GM13976 (cell line): Measurements from ENCODE around the gene ZNF750.

ENCODE experiments used
- DNase-seq: peaks from one replicate; pipeline ENCODE4 v3.0.0; 2012; ENCODE audit warnings: low spot score
- in situ Hi-C: fragments of 300-500 bp; cut with MboI; formaldehyde crosslinking; loops from one replicate; pipeline ENCODE4 v1.12.0; 2022; ENCODE audit warnings: low sequenced_read_pairs, mixed read lengths, inconsistent platforms; ENCODE audit not compliant: unreplicated experiment
- TF ChIP-seq, protein P1 (sequence below): IDR thresholded peaks from 2 replicates; pipeline ENCODE4 v1.5.1; 2012; ENCODE audit warnings: borderline replicate concordance, mild to moderate bottlenecking; ENCODE audit not compliant: insufficient read depth; ENCODE audit errors: extremely low read depth, missing control alignments, control extremely low read depth

ZNF750 gene

DNA sequence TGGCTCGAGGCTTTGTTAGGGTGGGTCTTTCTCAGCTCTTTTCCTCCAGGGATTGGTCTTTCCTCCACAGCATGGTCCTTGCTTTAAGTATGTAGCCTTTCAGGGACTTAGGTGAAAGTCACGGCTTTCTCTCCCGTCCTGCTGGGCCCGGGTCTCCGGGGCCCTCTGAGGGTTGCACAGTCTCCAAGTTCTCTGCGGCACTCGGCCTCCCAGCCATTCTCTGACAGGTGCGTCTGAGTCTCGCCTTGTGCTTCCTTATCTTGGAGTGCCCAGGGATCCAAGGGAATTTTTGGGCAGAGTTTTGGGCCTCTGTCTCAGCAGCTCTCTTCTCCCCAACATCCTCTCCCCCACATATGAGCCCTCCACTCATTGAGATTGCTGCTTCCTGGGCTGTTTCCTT is 36.6 kb downstream of the ZNF750 start:
- in situ Hi-C loops = no loop called here
- no peak for DNase-seq
- TF ChIP-seq, protein P1, sequence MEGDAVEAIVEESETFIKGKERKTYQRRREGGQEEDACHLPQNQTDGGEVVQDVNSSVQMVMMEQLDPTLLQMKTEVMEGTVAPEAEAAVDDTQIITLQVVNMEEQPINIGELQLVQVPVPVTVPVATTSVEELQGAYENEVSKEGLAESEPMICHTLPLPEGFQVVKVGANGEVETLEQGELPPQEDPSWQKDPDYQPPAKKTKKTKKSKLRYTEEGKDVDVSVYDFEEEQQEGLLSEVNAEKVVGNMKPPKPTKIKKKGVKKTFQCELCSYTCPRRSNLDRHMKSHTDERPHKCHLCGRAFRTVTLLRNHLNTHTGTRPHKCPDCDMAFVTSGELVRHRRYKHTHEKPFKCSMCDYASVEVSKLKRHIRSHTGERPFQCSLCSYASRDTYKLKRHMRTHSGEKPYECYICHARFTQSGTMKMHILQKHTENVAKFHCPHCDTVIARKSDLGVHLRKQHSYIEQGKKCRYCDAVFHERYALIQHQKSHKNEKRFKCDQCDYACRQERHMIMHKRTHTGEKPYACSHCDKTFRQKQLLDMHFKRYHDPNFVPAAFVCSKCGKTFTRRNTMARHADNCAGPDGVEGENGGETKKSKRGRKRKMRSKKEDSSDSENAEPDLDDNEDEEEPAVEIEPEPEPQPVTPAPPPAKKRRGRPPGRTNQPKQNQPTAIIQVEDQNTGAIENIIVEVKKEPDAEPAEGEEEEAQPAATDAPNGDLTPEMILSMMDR = no peak

DNA sequence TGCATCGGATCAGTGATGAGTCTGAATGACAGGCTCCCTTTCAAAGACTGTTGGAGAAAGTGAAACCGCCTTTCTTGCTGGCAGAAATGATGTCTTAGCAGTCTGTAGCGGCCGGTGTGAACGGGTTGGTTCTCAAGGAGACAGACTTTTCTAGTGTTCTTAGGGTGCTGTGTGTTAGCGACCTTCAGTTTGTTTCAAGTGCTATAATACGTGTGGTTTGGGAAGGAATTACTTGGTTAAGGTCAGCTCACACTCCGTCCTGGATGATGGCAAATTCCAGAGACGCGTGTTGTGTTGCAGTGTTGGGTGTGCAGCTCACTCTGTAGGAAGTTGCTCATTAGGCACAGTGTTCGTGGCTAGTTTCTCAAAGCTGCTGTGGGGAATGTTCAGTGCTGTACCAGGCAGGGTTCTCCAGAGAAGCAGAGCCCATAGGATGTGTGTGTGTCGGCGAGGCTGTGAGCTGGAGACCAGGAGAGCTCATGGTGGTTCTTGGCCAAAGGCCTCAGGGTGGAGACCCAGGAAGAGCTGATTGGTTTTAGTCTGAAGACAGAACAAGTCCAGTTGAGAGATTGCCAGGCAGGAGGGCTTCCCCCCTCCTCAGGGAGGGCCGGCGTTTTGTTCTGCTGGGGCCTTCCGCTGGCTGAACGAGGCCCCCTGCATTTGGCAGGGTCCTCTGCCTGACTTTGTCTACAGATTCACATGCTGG is 37.6 kb downstream of the ZNF750 start:
- TF ChIP-seq, protein P1 = no peak
- DNase-seq = no peak
- in situ Hi-C loops = no loop called here

DNA sequence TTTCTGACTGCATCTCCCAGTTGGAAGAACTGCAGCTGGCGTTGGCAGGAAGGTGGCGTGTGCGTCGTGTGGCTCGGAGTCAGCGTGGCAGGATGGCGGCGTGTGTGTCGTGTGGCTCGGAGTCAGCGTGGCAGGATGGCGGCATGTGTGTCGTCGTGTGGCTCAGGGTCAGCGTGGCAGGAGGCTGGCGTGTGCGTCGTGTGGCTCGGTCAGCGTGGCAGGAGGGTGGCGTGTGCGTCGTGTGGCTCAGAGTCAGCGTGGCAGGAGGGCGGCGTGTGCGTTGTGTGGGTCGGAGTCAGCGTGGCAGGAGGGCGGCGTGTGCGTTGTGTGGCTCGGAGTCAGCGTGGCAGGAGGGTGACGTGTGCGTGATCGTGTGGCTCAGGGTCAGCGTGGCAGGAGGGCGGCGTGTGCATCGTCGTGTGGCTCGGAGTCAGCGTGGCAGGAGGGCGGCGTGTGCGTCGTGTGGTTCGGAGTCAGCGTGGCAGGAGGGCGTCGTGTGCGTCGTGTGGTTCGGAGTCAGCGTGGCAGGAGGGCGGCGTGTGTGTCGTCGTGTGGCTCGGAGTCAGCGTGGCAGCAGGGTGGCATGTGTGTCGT is 38.3 kb downstream of the ZNF750 start:
- TF ChIP-seq, protein P1 = no peak
- in situ Hi-C loops = no loop called here
- DNase-seq = no peak

DNA sequence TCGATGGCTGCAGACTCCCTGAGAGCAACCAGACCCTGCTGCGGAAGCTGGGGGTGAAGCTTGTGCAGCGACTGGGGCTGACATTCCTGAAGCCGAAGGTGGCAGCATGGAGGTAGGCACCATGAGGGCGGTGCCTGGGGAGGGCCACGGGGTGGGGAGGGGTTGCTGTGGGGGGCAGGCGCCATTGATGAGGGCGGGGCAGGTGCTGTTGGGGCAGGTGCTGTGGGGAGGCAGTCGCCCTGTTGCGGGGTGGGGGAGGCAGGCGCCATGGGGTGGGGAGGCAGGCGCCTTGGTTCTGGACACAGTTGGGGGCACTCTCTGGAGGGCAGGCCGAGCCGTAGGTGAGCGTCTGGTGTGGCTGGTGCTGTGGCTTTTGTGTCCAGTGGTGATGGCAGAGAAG is 38.9 kb downstream of the ZNF750 start:
- in situ Hi-C loops = no loop called here
- no peak for DNase-seq
- TF ChIP-seq, protein P1 = no peak

DNA sequence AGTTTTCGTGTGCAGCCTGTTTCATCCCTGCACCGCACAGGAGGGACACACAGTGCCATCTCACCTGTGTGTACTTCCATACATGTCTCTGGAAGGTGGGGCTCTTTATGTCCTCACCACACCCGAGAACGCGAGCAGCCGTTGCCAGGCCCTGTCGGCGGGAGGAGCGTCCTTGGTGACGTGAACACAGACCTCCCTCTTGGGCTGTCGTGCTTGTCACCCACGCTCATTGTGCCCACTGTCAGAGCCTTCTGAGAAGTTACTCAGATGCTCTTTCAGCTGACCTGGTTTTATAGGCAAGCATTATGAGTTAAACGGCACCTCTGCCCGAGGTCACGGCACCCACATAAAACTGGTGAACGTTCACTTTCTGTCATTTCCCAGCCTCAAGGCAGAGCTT is 40.2 kb downstream of the ZNF750 start:
- in situ Hi-C loops = no loop called here
- no peak for DNase-seq
- TF ChIP-seq, protein P1 = no peak

DNA sequence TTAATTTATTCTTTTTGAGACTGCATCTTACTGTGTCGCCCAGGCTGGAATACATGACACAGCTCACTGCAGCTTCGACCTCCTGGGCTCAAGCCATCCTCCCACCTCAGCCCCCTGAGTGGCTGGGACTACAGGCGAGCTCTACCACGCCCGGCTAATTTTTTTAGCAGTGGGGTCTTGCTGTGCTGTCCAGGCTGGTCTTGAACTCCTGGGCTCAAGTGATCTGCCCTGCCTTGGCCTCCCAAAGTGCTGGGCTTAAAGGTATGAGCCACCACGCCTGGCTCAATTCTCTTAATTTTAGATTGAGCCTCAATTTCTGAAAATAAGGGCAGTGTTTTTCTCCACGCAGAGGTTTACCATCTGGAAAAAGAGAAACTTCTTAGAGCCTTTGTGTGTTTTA is 41.1 kb downstream of the ZNF750 start:
- DNase-seq = no peak
- in situ Hi-C loops = no loop called here
- TF ChIP-seq, protein P1 = no peak
